ENCODE measurements around the gene SLC45A3. TPM values are rescaled to one million over a fixed set of nuclear protein-coding genes. Genes with fewer than 3 reads are reported as not detected.

SLC45A3 gene
- total RNA-seq, 1 donor from 2014 or later, result 9.2 TPM

- DNase-seq (ENCODE audit: low spot score), result peak; percentile 73
- Mint-ChIP-seq H3K27me3 (ENCODE audit: unreplicated experiment) (no peaks in the 10 kb centered on the region), H3K4me3 (ENCODE audit: unreplicated experiment) (no peak overlapping the region), H3K27ac (ENCODE audit: unreplicated experiment) (peak overlapping the region; percentile 14), H3K36me3 (ENCODE audit: low read depth, unreplicated experiment) (peaks cover 6% of the 10 kb centered on the region), H3K4me1 (ENCODE audit: unreplicated experiment) (peaks cover 15% of the 10 kb centered on the region), H3K9me3 (ENCODE audit: unreplicated experiment) (no peaks in the 10 kb centered on the region)
- TF ChIP-seq, protein P1, sequence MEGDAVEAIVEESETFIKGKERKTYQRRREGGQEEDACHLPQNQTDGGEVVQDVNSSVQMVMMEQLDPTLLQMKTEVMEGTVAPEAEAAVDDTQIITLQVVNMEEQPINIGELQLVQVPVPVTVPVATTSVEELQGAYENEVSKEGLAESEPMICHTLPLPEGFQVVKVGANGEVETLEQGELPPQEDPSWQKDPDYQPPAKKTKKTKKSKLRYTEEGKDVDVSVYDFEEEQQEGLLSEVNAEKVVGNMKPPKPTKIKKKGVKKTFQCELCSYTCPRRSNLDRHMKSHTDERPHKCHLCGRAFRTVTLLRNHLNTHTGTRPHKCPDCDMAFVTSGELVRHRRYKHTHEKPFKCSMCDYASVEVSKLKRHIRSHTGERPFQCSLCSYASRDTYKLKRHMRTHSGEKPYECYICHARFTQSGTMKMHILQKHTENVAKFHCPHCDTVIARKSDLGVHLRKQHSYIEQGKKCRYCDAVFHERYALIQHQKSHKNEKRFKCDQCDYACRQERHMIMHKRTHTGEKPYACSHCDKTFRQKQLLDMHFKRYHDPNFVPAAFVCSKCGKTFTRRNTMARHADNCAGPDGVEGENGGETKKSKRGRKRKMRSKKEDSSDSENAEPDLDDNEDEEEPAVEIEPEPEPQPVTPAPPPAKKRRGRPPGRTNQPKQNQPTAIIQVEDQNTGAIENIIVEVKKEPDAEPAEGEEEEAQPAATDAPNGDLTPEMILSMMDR (IDR thresholded peaks at IDR 0.05; ENCODE audit: unreplicated experiment), result peak; percentile 90
These were observed 31.1 kb upstream of the SLC45A3 start for GRCh38 chr1:205711105-205712048.

- Mint-ChIP-seq H3K4me3 (ENCODE audit: unreplicated experiment) (no peak overlapping the region), H3K9me3 (ENCODE audit: unreplicated experiment) (no peaks in the 10 kb centered on the region), H3K4me1 (ENCODE audit: unreplicated experiment) (peaks cover 15% of the 10 kb centered on the region), H3K27me3 (ENCODE audit: unreplicated experiment) (no peaks in the 10 kb centered on the region), H3K36me3 (ENCODE audit: low read depth, unreplicated experiment) (peaks cover 6% of the 10 kb centered on the region), H3K27ac (ENCODE audit: unreplicated experiment) (no peak overlapping the region)
- no peak for DNase-seq (ENCODE audit: low spot score)
- TF ChIP-seq, protein P1 (IDR thresholded peaks at IDR 0.05; ENCODE audit: unreplicated experiment), result no peak
These were observed 30.1 kb upstream of the SLC45A3 start for GRCh38 chr1:205710201-205711062.

DNA sequence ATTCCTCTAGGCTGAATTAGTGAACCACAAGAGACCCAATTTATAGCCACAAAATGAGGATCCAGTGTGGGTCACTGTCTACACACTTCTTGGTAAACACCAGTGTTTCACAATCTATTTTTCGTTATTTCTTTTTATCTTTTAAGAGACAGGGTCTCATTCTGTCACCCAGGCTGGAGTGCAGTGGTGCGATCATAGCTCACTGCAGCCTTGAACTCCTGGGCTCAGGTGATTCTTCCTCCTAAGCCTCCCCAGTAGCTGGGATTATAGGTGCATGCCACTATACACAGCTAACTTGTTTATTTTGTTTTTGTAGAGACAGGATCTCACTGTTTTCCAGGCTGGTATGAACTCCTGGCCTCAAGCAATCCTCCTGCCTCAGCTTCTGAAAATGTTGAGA is 29.3 kb upstream of the SLC45A3 start:
- Mint-ChIP-seq H3K9me3 (ENCODE audit: unreplicated experiment) (no peaks in the 10 kb centered on the region), H3K36me3 (ENCODE audit: low read depth, unreplicated experiment) (peaks cover 6% of the 10 kb centered on the region), H3K27me3 (ENCODE audit: unreplicated experiment) (no peaks in the 10 kb centered on the region), H3K4me1 (ENCODE audit: unreplicated experiment) (peaks cover 21% of the 10 kb centered on the region), H3K4me3 (ENCODE audit: unreplicated experiment) (no peak overlapping the region), H3K27ac (ENCODE audit: unreplicated experiment) (no peak overlapping the region)
- TF ChIP-seq, protein P1 (IDR thresholded peaks at IDR 0.05; ENCODE audit: unreplicated experiment), result no peak
- DNase-seq (ENCODE audit: low spot score), result no peak

DNA sequence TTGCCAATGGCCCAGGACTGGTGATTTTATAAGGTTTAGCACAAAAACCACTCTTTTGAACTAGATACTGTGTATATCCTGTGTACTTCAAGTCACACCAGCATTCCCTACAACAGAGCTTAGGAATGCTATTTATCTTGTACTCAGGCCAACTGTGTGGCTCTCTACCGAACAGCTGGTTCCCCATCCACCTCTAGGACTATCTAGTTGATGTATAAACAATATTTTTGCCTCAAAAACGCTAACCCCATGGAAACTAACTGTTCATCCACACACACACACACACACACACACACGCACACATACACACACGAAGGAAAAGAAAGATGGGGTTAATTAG is 28.7 kb upstream of the SLC45A3 start:
- H3K27ac Mint-ChIP-seq (ENCODE audit: unreplicated experiment), result no peak overlapping the region
- no peaks in the 10 kb centered on the region for H3K9me3 Mint-ChIP-seq (ENCODE audit: unreplicated experiment)
- H3K27me3 Mint-ChIP-seq (ENCODE audit: unreplicated experiment), result no peaks in the 10 kb centered on the region
- H3K4me1 Mint-ChIP-seq (ENCODE audit: unreplicated experiment), result peaks cover 23% of the 10 kb centered on the region
- TF ChIP-seq, protein P1 (IDR thresholded peaks at IDR 0.05; ENCODE audit: unreplicated experiment), result no peak
- H3K4me3 Mint-ChIP-seq (ENCODE audit: unreplicated experiment), result no peak overlapping the region
- H3K36me3 Mint-ChIP-seq (ENCODE audit: low read depth, unreplicated experiment), result peaks cover 6% of the 10 kb centered on the region
- no peak for DNase-seq (ENCODE audit: low spot score)

Measured in endothelial cell (in vitro differentiated cells).